Regular cardiac myocyte (primary cell): ENCODE measurements around the gene CFAP43. TPM values are rescaled to one million over a fixed set of nuclear protein-coding genes. Genes with fewer than 3 reads are reported as not detected.

Source experiments
- total RNA-seq: library from RNA; depleted of rRNA; stranded (reverse); fragments of >200 nt; gene quantifications from 2 replicates; pipeline ENCODE4 v1.2.3, GENCODE V29; 2014

Gene CFAP43
- under 0.01 and 0.19 TPM in 2 replicates for total RNA-seq

GRCh38 chr10:104231784-104232612, at the start of gene CFAP43:
CFAP43 (minus strand) TSS chr10:104232364; CDS start chr10:104232246, 118 bp downstream.

GRCh38 chr10:104268713-104269645, 36.8 kb upstream of the CFAP43 start, which contains the start of gene GSTO2:
GSTO2 (plus strand) TSS chr10:104269184; CDS start chr10:104274916, 5,732 bp downstream.

GRCh38 chr10:104254493-104255310, 22.5 kb upstream of the CFAP43 start, which contains the start of gene GSTO1:
GSTO1 (plus strand) TSS chr10:104254892; CDS start chr10:104254929, 37 bp downstream.

GRCh38 chr10:104121485-104122224, 110.5 kb downstream of the CFAP43 start, which contains the start of gene SFR1:
SFR1 (plus strand) TSS chr10:104122171; CDS start chr10:104122184, 13 bp downstream.

GRCh38 chr10:104085801-104086400, 146.3 kb downstream of the CFAP43 start, which contains the start of gene COL17A1:
COL17A1 (minus strand) TSS chr10:104085880; CDS start chr10:104080673, 5,207 bp downstream.

Other genes with a start within 250 kb of the CFAP43 start
- gene COL17A1, start 146.5 kb downstream of the CFAP43 start, total RNA-seq, result 0.56 and 1.2 TPM in 2 replicates
- 11.3 and 14.4 TPM in 2 replicates for gene SFR1, start 110.2 kb downstream of the CFAP43 start, total RNA-seq
- 255 and 337 TPM in 2 replicates for gene GSTO1, start 22.5 kb upstream of the CFAP43 start, total RNA-seq
- 2.3 and 2.5 TPM in 2 replicates for gene GSTO2, start 36.8 kb upstream of the CFAP43 start, total RNA-seq
- gene ITPRIP, start 106.1 kb upstream of the CFAP43 start, total RNA-seq, result 19.7 and 52.1 TPM in 2 replicates
- gene CFAP58, start 121.5 kb upstream of the CFAP43 start, total RNA-seq, result 0.38 and 1.1 TPM in 2 replicates